ENCODE results near the gene RPLP2.

RPLP2 gene

GRCh38 chr11:774873-775592 lies 34.7 kb upstream of the RPLP2 start:
- no peak for DNase-seq

DNA sequence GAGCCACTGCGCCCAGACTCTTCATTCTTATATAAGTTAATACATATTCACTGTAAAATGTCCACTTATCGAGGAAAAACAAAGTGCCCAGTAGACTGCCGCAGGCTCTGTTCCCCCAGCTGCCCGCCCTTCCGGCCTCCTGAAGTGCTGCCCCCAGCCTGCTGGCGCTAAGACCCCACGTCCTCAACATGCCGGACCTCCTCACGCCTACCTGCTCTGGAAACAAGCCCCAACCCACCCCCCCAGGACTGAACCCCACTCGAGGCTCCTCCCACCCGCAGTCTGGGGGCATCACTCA lies 33.6 kb upstream of the RPLP2 start:
- DNase-seq = no peak

GRCh38 chr11:776561-777287 lies 33.0 kb upstream of the RPLP2 start:
- DNase-seq = peak; percentile 39

DNA sequence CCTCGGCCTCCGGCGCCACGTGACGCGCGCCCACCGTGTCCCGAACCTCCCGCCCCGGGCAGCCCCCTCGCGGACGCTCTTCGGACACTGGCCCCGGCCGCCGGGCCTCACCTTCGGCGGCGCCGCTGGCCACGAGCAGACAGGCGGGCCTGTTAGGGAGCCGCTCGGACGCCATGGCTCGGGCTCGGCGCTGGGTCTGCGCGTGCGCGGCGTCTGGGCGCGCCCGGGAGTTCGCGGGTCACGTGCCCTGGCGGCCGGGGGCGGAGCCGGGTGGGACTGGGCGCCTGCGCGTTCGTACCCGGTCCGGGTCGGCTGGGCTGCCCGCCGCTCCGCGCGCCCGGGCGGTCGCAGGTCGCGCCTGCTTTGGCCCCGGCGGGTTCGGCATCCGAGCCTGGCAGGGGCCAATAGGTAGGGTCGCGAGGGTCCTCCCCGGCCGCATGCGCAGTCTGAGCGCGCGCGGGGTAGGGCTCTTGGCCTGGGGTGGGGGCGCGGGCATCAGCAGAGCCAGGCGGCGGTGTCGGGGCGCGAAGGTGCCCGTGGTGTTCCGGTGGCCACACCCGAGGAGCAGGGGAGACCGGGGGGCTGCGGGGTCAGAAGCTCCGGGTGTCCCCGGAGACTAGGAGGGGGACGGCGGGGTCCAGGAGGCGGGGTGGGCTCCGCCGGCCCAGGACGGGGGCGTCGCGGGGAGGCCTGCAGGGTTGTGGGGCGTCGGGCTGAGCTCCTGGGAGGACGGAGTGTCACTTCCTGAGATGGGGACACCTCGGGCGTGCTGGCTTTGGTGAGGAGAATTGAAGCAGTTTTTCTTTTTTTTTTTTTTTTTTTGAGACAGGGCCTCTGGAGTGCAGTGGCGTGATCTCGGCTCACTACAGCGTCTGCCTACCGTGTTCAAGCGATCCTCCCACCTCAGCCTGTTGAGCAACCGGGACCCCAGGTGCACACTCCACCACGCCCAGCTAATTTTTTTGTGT lies 32.2 kb upstream of the RPLP2 start, which contains the start of gene GATD1:
TSS of gene GATD1 (minus strand) at position 200 of the 968 bp plus-strand sequence. CDS start at position 175, 25 bp downstream.
- peak; percentile 81 for DNase-seq

DNA sequence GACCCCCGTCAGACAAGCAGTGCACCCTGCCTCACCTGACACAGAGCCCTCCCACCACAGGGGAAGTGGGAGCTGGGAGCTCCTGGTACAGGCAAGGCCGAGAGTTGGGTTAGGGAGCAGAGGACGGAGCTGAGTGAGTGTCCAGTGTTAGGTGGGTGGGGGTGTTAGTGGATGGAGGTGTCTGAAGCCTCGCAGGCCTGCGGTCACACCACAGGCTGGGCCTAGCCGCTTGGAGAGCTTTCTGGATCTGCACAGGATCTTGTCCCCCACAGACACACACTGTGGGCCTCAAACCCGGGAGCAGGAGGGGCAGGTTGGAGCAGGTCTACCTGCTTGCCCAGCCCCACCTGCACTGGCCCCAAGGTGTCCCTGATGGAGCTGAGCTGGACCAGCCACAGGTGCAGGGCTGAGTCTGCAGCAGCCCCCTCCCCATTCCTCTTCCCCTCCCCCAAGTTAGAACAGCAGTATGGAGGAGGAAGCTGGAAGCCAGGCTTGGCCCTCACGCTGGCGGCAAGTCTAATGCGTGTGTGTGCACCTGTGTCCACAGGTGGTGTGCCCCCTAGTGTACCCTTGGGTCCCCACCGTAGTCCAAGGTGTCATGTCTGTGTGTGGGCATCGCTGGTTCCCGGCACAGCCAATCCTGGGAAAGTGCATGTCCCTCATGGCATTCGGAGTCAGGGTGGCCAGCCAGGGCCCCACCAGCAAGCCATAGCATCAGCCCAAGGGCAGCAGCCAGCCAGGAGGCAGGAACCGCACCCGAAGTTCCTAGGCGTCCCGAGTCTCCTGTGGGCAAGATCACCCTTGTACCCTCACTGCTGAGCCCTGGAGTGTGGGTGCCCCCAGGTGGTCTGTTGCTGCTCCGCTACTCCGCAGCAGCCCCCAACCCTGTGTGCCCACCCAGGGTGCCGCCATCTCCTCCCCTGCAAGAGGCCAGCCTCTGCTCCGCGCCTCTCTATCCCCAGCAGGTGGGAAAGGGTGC lies 30.5 kb upstream of the RPLP2 start:
- DNase-seq = no peak

DNA sequence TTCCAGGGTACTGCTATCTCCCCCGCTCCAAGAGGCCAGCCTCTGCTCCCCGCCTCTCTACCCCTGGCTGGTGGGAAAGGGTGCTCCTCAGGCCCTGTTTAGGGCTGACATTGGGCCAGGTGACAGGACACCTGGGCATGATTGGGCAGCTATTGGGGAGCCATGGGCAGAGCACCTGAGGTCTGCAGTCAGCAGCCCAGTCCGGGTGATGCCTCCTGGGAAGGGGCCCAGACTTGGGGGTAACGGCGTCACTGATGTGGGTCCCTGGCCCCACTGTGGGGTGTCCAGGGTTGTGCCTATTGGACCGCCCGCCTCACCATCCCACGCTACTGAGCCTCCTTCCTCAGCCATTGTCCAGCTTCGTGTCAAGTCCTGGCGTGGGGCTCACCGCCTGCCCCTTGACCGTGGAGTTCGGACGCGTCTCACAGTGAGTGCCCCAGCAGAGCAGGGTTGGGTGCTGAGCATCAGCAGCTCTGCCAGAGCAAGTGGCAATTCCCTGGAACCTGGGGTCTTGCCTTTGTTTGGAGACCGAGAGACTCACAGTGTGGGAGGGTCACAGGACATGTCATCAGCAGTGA lies 29.7 kb upstream of the RPLP2 start:
- DNase-seq = no peak

DNA sequence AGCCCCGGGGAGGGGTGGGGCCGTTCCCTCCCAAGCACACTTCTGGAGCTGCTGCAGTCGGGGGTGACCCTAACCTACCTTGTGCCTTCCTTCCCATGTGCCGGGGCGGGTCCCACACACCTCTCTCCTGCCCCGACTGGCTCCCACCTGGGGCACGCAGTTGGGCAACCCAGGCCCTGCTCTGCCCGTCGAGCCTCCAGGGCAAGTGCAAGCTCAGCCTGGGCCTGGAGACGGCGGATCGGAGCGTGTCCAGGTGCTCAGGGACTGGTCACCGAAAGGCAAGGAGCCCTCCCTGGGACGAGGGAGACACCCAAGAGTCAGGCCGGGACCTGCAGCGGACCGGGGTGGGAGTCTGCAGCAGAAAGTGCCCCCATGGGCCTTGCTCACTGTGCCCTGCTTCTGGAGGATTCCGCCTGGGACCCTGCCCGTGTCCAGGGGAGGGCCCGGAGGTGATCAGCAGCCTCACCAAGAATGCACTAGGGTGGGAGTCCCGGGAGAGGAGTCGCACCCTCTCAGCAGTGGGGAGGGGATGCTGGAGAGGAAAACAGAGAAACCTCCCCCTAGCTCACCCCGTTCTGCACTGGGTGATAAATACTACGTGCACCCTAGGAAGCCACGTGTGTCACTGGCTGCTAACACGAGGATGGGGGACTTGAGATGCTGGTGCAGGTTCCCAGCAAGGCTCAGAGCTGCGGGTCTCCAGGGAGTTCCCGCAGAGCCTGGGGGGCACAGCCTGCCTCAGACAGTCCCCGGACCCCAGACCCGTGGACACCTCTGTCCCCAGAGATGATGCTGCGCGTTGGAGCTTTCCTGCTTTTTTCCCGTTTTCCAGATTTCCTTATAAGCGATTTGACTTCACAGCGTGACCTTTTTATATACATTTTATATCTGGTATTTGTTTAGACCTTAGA lies 27.2 kb upstream of the RPLP2 start:
- DNase-seq = no peak

- DNase-seq = peak; percentile 79
Measured at GRCh38 chr11:783581-784015, 26.2 kb upstream of the RPLP2 start.

- no peak for DNase-seq
Measured at GRCh38 chr11:786235-787083, 23.3 kb upstream of the RPLP2 start.

- no peak for DNase-seq
Measured at GRCh38 chr11:787084-787675, 22.6 kb upstream of the RPLP2 start.

GRCh38 chr11:788009-788640 lies 21.6 kb upstream of the RPLP2 start:
- DNase-seq = no peak

GRCh38 chr11:788953-789940 lies 20.5 kb upstream of the RPLP2 start:
- DNase-seq = no peak

- DNase-seq = peak; percentile 48
Measured at GRCh38 chr11:789943-790342, 19.8 kb upstream of the RPLP2 start, which contains the start of gene CEND1. CEND1 (minus strand) TSS chr11:790090; CDS start chr11:788576, 1,514 bp downstream.

DNA sequence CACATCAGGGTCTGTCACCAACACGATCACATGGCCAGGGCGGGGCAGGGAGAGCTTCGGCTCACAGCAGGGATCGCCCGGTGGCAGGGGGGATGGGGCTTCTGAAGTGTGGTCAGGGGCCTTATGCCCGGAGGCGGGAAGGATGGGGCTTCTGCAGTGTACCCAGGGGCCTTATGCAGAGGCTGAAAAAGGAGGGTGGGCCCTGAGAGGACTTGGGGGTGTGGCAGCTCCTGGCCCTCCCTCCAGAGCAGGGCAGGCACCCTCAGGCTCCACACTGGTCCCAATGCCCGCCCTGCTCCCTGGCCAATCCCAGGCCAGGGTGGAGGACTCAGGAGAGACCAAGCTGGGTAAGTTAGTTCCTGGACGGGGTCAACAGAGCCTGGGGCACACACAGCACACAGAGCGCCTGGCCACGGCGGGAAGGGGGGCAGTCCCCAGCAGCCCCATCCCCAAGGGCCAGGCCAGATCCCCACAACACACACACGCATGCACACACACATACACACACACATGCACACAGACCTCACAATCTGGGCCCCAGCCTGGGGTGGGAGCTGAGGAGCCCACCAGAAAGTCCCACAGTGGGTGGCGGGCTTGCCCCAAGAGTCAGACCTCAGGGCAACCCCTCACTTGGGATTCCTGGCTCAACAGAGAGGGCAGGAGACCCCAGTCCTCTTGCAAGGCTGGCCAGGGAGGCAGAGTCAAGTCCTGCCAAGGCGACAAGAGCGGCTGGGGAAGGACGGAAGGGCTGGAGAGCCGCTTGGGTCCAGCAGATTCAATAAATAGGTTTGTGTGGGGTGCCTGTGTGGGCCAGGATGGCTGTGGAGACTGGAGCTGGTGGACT lies 18.8 kb upstream of the RPLP2 start:
- no peak for DNase-seq

GRCh38 chr11:791658-792534 lies 17.9 kb upstream of the RPLP2 start:
- DNase-seq = no peak

GRCh38 chr11:792535-792821 lies 17.3 kb upstream of the RPLP2 start:
- no peak for DNase-seq

Measured in NCI-H1105 treated with DMSO at 0.1 percent for 48 hours (cell line).